Occipital lobe (tissue), 2 donors: Measurements from ENCODE around the gene RMND5B. TPM values are rescaled to one million over a fixed set of nuclear protein-coding genes. Genes with fewer than 3 reads are reported as not detected.
"Not testable (repeated sequence)": the region's sequence is repeated elsewhere in the genome, so short reads cannot be mapped to it uniquely, and the experiment has no call there.

Experiments used
- DNase-seq: peaks from one replicate; lab custom pipeline; 2025; lab: John Stamatoyannopoulos, UW
- total RNA-seq: library from RNA; depleted of rRNA; stranded (reverse); fragments of >200 nt; gene quantifications from one replicate; pipeline ENCODE4 v1.2.3, GENCODE V29; 2014

Gene RMND5B, protein sequence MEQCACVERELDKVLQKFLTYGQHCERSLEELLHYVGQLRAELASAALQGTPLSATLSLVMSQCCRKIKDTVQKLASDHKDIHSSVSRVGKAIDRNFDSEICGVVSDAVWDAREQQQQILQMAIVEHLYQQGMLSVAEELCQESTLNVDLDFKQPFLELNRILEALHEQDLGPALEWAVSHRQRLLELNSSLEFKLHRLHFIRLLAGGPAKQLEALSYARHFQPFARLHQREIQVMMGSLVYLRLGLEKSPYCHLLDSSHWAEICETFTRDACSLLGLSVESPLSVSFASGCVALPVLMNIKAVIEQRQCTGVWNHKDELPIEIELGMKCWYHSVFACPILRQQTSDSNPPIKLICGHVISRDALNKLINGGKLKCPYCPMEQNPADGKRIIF
- total RNA-seq, result 19.3 TPM

DNA sequence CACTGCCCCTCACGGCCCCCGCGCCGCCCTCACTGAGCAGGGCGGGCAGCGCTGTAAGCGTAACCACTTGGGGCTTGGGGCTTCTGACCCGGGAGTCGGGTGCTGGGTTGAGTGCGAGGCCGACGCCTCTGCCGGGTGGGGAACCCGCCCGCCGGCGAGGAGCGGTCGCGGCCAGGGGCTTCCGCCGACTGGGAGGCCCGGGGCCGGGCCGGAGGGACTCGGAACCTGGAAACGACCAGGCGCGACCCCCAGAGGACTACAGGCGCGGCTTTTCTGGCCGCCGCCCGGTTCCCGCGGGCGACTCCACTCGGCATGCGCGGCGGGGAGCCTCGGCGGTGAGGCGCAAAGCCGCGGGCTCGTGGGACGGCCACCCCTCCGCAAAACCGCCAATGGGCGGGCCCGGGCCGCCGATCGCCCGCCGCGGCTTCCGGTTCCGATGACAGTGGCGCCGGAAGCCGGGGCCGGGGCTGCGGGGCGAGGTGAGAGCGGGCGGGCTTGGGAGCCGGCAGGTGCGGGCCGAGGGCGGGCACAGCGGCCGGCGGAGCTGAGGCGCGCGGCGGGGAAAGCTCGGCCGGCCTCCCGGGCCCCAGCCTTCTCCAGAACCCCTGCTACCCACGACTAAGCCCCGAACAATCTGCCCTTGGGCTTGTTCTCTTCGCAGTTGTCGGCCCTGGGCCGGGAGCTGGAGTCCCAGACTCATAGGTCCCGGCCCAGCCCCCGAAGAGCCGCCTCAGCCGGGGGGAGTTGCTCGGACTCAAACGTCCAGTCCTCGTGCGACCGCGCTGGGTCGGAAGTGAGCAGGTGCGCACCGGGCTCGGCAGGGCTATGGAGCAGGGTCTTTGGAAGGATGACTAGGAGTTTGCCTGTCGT lies at the start of gene RMND5B:
TSS of gene RMND5B (plus strand) at position 439 of the 870 bp plus-strand sequence. CDS start 7,106 bp downstream, outside the sequence.
- peak; percentile 74 for DNase-seq

DNA sequence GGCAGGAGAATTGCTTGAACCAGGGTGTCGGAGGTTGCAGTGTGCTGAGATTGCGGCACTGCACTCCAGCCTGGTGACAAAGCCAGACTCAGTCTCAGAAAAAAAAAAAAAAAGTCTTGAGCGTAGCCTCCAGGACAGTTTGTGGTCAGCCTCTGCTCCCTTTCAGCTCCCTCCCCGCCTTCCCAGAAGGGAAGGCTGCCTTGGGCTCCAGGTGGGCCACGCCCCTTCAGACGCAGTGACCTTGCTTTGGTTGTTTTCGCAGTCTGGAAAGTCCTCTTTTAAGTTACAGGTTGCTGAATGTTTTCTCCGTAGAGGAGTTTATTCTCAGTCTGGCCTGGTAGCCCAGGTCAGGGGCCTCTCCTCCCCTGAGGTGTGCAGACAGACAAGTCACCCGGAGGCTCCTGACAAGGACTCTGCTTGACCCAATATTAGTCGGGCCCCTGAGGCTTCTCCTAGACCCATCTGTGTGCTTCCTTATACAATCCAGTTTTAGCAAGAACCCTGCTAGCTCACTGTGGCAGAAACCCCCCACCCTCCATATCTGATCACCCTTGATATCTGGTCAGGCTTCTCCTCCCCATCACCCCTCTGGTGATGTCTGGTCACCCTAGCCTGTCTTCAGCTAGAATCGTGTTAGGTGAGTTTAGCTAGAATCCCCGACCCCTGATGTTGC lies 49.1 kb upstream of the RMND5B start:
- DNase-seq, result no peak

DNA sequence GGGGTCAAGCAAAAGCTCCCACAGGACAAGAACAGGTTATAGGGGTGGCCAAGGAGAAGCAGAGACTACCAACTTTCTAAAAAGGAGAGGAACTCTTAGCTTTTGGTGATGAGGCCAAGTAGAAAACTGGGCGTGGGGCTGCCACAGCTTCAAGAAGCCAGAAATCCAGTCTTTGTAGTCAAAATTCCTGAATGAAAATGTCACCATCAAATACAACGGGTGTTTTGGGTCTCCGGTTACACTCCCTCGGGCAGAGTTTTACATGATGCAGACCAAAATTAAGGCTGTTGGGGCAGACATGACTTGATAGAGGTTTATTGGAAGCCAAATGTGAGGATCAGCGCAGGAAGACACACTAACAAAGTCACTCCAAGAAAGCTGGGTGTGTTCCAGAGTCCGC lies 46.9 kb upstream of the RMND5B start:
- DNase-seq, result no peak

DNA sequence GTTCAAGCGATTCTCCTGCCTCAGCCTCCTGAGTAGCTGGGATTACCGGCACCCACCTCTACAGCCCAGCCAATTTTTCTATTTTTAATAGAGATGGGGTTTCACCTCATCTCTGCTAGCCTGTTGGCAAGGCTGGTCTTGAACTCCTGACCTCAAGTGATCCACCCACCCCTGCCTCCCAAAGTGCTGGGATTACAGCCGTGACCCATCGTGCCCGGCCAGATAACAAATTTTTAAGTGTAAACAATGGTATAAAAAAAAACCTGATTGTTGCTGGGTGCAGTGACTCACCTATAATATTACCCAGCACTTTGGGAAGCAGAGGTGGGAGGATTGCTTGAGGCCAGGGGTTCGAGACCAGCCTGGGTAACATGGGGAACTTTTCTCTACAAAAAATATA lies 45.5 kb upstream of the RMND5B start:
- DNase-seq, result no peak

DNA sequence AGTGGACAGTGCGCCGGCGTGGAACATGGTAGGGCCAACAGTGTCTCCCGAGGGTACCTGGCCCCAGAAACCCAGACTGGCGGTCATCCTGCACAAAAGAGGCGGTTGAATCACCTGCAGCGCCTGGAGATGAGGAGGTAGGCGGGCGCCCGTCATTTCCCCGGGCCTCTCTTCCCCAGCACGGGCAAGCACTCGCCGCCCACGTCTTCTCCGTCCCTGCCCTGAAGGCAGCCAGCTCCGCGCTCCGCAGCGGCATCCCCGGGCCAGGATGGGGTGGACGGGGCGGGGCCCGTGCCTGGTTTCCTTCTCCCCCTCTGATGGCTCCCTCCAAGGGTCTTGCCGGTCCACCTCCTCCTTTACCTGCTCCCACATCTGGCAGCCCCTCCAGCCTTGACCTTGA lies 44.5 kb upstream of the RMND5B start:
- no peak for DNase-seq

DNA sequence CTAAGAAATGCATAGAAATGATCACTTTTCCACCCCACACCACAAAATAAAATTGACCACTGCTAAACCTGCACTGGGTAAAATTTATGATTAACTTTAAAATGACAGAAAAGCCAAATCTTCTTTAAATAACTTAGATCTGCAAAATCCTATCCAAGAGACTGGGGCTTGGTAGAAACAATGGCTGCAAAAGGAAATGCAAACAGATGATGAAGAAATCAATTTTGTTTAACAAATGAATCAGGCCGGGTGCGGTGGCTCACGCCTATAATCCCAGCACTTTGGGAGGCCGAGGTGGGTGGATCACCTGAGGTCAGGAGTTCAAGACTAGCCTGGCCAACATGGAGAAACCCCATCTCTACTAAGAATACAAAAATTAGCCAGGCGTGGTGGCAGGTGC lies 43.6 kb upstream of the RMND5B start:
- DNase-seq, result not testable (repeated sequence)

DNA sequence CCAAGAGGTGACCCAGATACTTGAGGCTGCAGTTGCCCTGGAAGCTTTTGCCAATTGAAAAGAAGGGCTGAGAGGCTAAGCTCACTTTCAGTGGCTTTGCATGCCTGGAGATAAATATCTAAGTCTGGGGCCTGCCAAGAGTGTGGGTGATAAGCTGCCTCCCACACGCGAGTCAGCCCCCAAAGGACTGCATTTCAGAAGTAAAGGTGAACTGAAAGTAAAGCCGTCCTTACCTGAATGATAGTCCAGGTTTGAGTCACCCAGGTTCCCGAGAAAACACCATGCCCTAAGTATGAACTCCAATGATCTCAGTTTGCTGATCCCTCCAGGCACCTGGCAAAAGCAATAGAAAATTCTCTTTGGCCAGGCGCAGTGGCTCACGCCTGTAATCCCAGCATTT lies 40.0 kb upstream of the RMND5B start:
- no peak for DNase-seq

DNA sequence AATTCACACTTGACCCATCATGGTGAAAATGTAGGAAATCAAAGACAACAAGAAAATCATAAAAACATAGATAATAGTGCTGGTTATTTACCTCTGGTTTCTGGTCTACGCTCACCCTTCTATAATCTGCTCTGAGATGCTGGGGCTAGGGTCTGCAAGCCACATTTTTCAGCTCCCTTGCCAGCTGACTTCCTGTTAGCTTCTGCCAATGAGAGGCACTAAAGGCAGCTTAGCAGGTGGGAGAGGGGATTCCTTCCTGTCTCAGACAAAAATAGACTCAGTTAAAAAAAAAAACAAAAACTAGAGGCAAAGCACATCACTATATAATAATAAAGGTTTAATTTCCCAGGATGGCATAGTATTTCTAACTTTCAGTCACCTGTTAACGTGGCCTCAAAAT lies 37.7 kb upstream of the RMND5B start:
- DNase-seq, result no peak

DNA sequence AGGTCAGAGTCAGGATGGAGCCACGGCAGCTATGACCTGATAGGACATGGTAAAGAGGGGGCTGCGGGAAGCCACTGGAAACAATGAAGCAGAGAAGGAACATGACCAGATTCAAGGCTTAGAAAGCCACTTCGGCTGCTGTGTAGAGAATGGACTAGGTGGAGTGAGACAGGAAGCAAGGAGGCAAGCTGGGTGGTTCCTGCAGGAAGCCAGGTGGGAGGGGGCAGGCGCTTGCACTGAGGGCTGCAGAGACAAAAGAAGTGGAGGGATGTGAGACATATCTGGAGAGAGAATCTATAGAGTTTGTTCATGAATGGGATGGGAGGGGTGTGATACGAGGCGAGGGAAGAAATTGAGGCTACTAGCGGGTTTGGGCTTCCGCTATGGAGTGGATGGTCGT lies 36.5 kb upstream of the RMND5B start:
- DNase-seq, result no peak

DNA sequence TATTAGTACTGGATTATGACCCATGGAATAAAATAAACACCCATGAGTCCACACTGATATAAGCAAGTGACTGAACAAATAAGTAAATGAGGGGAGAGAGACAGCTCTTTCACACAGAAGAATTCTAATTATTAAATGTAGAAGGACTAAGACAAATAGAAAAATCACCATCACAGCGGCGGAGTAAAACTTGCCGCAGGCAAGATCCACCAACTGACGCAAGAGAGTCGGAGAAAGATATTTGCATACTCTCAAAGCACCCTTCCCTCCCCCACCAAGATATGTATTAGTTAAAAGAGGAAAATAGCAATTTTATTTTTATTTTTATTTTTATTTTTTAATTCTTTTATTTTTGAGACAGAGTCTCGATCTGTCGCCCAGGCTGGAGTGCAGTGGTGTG lies 32.1 kb upstream of the RMND5B start:
- no peak for DNase-seq

DNA sequence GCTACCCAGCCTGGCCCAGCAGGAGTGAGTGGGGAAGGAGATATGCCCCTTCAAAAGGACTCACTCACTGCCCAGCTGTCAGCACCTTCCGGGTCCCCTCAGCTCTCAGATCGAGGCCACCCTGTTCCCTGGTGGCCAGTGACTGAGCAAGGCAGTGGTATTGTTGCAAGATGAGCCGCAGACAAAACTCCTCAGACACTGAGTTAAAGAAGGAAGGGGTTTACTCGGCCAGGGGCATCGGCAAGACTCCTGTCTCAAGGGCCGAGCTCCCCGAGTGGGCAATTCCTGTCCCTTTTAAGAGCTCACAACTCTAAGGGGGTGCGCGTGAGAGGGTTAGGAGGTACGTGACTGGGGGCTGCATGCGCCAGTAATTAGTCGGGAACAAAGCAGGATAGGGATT lies 27.2 kb upstream of the RMND5B start:
- DNase-seq, result no peak

DNA sequence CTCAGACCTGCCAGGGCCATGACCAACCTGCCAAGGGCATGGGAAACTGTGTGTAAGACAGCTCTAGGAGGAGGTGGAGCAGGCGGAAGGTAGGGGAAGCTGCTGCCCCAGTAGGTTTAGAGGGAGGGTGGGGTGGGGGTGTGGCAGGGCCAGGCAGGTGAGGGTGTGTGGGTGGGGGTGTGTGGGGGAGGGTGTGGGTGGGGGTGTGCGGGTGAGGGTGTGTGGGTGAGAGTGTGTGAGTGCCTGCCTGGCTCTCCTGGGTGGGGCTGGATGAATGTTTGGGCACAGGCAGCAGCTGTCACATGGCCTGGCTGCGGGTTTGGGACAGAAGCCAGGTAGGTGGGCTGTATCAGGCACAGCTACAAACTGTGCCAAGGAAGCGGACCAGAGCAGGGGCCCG lies 26.3 kb upstream of the RMND5B start:
- no peak for DNase-seq

DNA sequence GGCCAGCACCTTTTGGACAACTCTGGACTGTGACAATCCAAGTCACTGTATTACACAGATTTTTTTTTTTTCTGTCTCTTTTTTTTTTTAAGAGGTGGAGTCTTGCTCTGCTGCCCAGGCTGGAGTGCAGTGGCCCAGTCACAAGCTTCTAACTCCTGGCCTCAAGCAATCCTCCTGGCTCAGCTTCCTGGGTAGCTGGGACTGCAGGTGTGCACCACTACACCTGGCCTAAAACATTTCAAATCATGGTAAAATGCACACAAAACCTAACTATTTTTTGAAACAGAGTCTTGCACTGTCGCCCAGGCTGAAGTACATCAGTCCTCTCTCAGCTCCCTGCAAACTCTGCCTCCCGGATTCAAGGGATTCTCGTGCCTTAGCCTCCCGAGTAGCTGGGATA lies 24.7 kb upstream of the RMND5B start:
- DNase-seq, result no peak

DNA sequence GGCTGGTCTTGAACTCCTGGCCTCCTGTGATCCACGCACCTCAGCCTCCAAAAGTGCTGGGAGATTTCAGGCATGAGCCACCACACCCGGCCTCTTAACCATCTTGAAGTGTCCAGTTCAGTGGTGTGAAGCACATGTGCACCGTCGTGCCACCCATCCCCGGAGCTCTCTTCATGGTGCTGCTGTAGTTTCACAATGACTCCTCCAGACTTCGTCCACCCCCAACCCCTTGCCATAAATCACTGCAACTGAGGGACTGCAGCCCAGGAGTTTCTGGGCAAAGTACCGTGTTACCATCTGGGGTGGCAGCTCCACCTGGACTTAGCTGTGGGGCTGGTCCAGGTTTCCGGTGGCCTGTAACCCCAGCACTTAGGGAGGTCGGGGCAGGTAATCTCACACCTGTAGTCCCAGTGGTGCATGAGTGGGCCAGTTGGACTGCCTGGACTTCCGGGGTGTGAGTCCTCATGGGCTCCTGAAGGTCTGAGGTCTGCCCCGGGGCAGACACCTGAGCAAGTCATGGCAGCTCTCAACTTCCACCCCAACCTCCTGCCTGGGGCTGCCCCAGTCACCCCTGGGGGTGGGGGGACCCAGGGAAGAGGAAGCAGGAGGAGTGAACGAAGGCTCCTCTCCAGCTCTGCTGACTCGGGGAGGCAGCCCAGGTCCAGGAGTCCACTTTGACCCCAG lies 24.1 kb upstream of the RMND5B start:
- no peak for DNase-seq

DNA sequence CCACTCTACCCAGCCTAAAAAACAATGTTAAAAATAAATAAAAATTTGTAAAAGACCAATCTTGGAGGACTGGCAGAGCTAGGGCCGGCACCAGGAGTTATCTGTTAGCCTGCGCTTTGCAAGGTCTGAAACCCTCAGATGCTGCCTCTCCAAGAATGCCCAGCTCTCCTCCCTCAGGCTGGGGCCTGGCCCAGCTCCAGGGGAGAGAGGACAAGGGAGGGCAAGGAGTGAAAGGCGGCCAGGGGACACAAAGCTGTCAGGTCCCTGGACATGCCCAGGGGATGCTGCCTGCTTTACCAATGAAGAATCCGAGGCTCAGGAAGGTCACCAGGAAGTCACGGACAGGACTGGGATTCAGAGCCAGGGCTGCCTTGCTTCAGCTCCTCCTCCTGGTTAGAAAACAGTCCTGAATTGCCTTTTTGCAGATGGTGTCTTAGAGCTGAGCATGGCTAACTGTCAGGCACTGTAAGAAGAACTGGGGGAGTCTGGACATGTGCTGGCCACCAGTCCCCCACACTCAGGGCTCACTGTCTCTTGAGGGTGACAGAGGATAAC lies 23.0 kb upstream of the RMND5B start:
- no peak for DNase-seq

DNA sequence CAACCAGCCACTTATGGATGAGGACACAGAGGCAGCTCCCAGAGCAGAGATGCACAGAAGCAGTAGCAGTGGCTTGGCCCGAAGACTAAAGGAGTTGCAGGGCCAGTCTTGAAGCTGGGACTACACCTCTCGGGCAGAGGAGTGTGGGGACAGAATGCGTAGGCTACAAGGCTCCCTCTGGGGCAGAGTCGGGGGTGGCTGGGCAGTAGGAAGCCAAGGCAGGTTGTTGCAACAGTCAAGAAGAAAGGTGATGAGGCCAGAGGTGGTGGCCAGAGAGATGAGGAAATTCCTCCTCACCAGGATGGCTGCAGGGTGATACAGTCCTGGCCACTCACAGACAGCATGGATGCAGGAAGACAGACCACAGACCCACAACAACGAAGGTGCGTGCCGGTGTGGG lies 22.4 kb upstream of the RMND5B start:
- no peak for DNase-seq

DNA sequence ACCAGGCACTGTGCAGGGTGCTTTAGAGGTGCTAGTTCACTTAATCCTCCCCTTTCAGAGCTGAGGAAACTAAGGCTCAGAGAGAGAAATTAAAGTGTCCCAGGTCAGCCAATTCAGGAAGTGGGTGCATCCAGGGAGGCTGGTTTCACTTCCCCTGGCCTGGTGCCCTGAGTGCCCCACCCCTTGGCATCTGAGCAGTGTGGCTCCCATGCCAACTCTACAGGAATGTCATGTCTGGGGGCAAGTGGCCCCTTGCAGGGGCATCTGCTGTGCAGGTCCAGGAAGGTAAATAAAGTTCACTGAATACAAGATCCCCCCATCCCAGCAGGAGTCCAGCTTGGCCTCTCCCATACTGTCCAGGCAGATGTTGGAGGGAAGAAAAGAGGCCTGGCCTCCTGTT lies 21.8 kb upstream of the RMND5B start:
- DNase-seq, result no peak

DNA sequence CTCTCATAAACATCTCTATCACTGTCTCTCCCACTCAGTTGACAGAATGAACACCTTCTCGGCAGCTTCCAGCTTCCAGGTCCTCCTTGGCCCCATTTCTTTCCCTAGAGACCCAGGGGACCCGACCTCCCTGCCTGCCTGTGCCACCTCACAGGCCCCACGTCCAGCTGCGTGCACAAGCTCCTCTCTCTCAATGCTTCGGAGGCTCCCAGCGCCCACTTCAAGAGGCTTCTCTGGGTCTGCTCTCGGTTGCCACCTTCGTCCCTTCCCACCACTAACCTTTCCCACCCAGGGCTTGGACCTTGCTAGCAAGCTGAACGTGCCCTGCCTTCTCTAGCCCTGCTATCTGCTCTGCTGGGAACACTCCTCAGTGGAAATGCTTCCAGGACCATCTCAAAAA lies 20.3 kb upstream of the RMND5B start:
- DNase-seq, result no peak

DNA sequence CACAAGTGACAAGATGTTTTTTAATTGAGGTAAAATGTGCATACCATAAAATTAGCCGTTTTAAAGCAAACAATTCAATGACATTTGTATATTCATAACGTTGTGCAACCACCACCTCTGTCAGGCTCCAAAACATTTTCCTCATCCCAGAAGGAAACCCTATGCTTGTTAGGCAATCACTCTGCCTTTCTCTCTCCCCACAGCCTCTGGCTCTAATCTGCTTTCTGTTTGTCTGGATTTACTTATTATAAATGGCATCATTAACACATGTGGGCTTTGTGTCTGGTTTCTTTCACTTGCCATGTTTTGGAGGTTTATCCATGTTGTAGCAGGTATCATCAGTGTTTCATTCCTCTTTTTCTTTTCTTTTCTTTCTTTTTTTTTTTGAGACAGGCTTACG lies 18.9 kb upstream of the RMND5B start:
- no peak for DNase-seq

DNA sequence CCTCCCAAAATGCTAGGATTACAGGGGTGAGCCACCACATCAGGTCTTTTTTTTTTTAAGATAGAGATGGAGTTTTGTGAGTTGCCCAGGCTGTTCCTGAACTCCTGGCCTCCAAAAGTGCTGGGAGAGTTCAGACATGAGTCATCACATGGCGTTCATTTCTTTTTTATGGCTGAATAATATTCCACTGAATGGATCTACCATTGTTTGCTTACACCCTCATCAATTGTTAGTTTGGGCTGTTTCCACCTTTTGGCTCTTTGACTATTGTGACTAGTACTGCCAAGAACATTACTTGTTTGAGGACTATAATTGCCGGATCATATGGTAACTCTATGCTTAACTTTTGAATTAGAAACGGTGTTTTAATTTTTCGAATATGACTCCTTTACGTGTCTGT lies 18.3 kb upstream of the RMND5B start:
- DNase-seq, result no peak

DNA sequence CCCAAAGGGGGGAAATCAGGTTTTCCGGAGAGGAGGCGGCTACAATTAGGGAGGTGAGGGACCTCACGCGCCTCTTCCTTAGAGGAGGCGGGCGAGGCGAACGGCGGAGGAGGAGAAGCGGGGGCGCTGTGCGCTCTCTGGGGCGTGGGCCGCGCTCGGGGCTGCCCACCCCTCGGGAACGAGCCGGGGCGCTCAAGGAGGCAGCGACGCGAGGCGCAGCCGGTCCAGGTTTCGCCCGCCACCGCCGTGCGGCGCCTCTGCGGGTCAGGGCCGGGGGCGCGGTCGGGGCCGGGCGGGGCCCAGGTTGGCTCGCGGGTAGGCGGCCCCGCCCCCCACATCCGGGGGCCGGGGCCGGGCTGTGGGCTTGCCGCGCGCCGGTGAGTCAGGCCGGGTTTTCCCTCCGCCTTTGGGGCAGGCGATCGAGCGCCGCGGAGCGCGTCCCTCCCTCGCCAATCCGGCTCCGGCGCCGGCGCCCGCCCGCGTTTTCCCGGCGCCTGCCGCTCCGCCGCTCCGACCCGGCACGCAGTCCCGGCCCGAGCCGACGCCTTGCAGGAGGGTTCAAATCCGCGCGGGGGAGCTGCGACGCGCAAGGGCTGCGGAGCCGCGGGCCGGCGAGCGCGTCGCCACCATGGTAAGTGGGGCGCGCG lies 17.6 kb upstream of the RMND5B start, which contains the start of gene N4BP3:
TSS of gene N4BP3 (plus strand) at position 392 of the 647 bp plus-strand sequence. CDS start 6,052 bp downstream, outside the sequence.
- DNase-seq, result no peak
